Neural crest cell (in vitro differentiated cells): Measurements from ENCODE around the gene TRIM14. TPM values are rescaled to one million over a fixed set of nuclear protein-coding genes. Genes with fewer than 3 reads are reported as not detected.

Experiments
- DNase-seq: peaks from one replicate; pipeline ENCODE4 v3.0.0; 2021; ENCODE audit warnings: low read depth, mixed read lengths, low spot score
- H3K27ac Mint-ChIP-seq: one replicate; pipeline ENCODE4 v1.8.0; 2021; ENCODE audit warnings: mild to moderate bottlenecking, mixed read lengths; ENCODE audit not compliant: unreplicated experiment
- H3K27me3 Mint-ChIP-seq: 2 replicates; pipeline ENCODE4 v1.8.0; 2021; ENCODE audit warnings: low read depth, mild to moderate bottlenecking, mixed read lengths
- H3K36me3 Mint-ChIP-seq: 2 replicates; pipeline ENCODE4 v1.8.0; 2021; ENCODE audit warnings: low read depth, mild to moderate bottlenecking, mixed read lengths
- H3K4me1 Mint-ChIP-seq: 2 replicates; pipeline ENCODE4 v1.8.0; 2021; ENCODE audit warnings: mixed read lengths
- H3K4me3 Mint-ChIP-seq: one replicate; pipeline ENCODE4 v1.8.0; 2021; ENCODE audit warnings: mild to moderate bottlenecking, mixed read lengths
- H3K9me3 Mint-ChIP-seq: 2 replicates; pipeline ENCODE4 v1.8.0; 2021; ENCODE audit warnings: mixed read lengths
- CTCF ChIP-seq: fragments of 200-600 bp; sonication (generic); conservative IDR thresholded peaks from 2 replicates; pipeline ENCODE4 v1.5.0; 2021; ENCODE audit warnings: antibody characterized with exemption, mild to moderate bottlenecking
- total RNA-seq: library from RNA; stranded (reverse); gene quantifications from 2 replicates; pipeline ENCODE4 v1.2.1, GENCODE V29; 2021

TRIM14 gene
- total RNA-seq, 1 donor from 2014 or later, result 11.2 TPM

- TF ChIP-seq CTCF, result no peak
- Mint-ChIP-seq H3K36me3 (peaks cover 3% of the 10 kb centered on the region), H3K27ac (no peak overlapping the region), H3K4me1 (peaks cover under 1% of the 10 kb centered on the region), H3K4me3 (no peak overlapping the region), H3K27me3 (no peaks in the 10 kb centered on the region), H3K9me3 (no peaks in the 10 kb centered on the region)
- no peak for DNase-seq
Observed at GRCh38 chr9:98064623-98065392, 54.2 kb downstream of the TRIM14 start.

- no peak for DNase-seq
- H3K27ac Mint-ChIP-seq, result no peak overlapping the region
- no peaks in the 10 kb centered on the region for H3K27me3 Mint-ChIP-seq
- H3K4me3 Mint-ChIP-seq, result peak overlapping the region; percentile 25
- peaks cover 3% of the 10 kb centered on the region for H3K36me3 Mint-ChIP-seq
- H3K4me1 Mint-ChIP-seq, result peaks cover 8% of the 10 kb centered on the region
- no peaks in the 10 kb centered on the region for H3K9me3 Mint-ChIP-seq
- no peak for TF ChIP-seq CTCF
Observed at GRCh38 chr9:98062161-98062560, 56.9 kb downstream of the TRIM14 start.

GRCh38 chr9:98057138-98057799 is 61.8 kb downstream of the TRIM14 start:
- DNase-seq, result no peak
- Mint-ChIP-seq H3K27me3 (peaks cover 12% of the 10 kb centered on the region), H3K36me3 (peaks cover 3% of the 10 kb centered on the region), H3K9me3 (no peaks in the 10 kb centered on the region), H3K4me3 (peak overlapping the region; percentile 96), H3K4me1 (peaks cover 15% of the 10 kb centered on the region), H3K27ac (peak overlapping the region; percentile 86)
- TF ChIP-seq CTCF, result no peak

- Mint-ChIP-seq H3K4me3 (peak within 1 kb of the TSS; percentile 96), H3K27ac (peak within 1 kb of the TSS; percentile 86), H3K36me3 (peaks cover 3% of the 10 kb centered on the region), H3K4me1 (peaks cover 15% of the 10 kb centered on the region), H3K9me3 (no peaks in the 10 kb centered on the region), H3K27me3 (peaks cover 17% of the 10 kb centered on the region)
- no peak for TF ChIP-seq CTCF
- peak; percentile 82 for DNase-seq
Observed at GRCh38 chr9:98056269-98057137, 62.5 kb downstream of the TRIM14 start, which contains the start of gene NANS. TSS of gene NANS (plus strand) at chr9:98056732. CDS start at chr9:98056809, 77 bp downstream.

- no peak for TF ChIP-seq CTCF
- Mint-ChIP-seq H3K4me1 (peaks cover 12% of the 10 kb centered on the region), H3K27ac (no peak overlapping the region), H3K27me3 (peaks cover 27% of the 10 kb centered on the region), H3K36me3 (no peaks in the 10 kb centered on the region), H3K4me3 (peak overlapping the region; percentile 28), H3K9me3 (no peaks in the 10 kb centered on the region)
- no peak for DNase-seq
Observed at GRCh38 chr9:98054376-98054951, 64.6 kb downstream of the TRIM14 start.
